Stimulated activated CD4-positive, alpha-beta T cell treated with anti-CD3 and anti-CD28 coated beads, Interleukin-1b, Interleukin-23, amount 100 ng/mL, for 24 hours (primary cell): ENCODE data around the gene RAPGEF1.
A peak's percentile ranks its signal among the peaks of the same experiment; 100 is the strongest.
"Not testable (repeated sequence)": the region's sequence is repeated elsewhere in the genome, so short reads cannot be mapped to it uniquely, and the experiment has no call there.

ENCODE experiments used
- DNase-seq, 4 experiments: peaks; one replicate each; pipeline ENCODE4 v3.0.0-alpha.2; 2020; ENCODE audit warnings: low read depth in 4 of 4, low spot score in 1 of 4

The RAPGEF1 gene

DNA sequence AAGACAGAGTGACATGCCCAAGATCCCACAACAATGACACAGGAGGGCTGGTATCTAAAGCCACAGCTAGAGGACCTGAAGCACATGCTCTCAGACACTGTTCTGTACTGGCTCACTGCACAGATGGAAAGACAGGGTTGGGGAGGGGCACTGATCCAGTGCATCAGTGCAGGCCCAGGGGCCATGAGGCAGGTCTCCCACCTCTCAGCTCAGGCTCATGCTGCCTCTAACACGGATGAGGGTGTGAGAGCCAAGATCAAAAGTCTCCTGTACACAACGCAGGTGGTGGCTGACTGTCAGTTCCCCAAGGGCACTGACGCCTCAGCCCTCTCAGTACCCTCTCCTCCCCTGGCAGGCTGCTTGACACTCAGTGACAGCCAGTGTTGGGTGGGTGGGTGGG, 10.9 kb downstream of the RAPGEF1 start:
- DNase-seq: peak in 2 of 4 experiments; percentile 44 to 54

DNA sequence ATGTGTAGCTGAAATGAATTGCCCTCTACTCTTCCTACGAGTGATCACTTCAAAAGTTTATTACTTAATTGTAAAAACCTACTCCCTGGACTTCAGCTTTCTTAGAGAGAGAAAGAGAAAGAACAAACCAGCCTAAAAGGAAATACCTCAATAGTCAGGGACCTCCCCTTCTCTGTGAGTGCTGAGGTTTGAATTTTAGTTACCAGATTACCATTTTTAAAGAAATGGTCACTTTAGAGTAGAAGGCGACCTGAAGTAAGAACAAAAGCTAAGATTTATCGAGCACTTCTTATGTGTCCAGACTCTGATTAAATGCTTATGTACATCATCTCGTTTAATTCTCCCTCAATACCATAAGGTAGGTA, 11.3 kb downstream of the RAPGEF1 start:
- DNase-seq: no peak

DNA sequence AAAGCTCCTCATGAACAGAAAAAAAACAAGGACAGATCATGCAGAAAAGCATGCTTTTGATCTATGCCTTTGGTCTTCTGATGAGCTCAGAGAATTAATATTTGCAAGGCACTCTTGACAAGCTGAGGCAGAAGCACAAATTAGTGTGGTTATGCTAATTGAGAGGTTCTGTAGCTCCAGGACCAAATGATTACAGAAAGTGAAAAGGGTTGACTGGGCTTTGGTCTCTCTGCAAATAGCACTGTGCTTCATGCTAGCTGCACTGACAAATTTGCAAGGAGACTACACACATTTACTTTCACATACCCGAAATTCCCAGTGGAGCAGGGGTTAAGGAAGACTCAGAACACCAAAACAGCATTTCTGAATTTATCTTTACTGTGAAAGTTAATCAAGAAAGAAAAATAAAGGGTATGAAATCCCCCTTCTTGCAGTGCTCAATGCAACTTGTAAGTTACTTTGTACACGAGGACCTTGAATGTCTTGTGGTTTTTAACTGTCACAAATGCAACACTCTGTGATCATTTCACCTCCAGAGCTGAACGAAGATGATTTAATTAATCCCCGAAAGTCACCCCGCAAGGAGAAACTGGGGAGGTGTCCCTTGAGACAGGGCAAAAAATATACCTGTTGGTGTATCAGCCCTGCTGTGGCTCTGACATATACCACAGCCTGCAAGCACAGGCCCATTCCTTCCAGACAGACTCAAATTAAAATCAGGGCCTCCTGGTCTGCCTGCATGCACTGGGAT, 11.9 kb downstream of the RAPGEF1 start:
- DNase-seq: no peak

DNA sequence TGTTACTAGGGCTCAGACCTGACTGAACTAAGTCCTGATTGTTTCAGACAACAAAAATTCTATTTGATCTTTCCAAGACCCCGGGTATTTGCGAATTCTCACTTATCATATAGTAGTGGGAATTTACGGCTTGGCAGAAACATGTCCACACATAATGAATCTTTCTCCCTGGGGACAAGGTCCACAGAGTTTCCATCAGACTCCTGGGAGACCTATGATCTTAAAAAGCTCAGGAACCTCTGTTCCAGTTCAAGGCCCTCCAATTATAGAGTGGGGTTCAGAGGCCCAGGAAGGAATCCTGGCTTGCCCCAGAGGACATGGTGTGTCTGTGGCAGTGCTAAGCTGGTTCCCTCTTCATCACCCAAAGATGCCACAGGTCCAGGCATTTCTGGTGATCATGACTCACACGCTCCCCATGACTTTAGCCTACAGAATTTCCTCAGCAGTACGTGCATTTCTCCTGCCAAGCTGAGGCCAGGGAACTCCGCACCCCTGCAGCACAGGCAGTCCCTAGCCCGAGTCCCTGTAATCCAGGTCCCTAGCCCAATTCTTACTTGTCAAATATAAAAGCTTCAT, 12.6 kb downstream of the RAPGEF1 start:
- DNase-seq: no peak

DNA sequence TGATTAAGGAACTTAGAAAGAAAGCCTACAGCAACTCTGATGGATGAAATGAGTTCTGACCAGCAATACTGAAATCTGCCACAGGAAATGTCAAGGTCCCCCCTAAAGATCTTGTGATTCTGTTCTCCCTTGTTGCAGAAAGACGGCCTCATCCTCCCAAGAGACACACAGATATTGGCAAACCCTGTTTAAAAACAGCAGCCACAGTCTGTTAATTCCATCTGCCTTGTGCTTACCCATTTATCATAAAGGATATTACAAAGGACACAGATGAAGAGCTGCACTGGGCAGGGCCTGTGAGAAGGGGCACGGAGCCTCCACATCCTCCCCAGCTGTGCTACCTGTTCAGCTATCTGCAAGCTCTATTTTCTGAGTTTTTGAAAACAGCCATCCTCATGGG, 15.2 kb downstream of the RAPGEF1 start:
- DNase-seq: no peak

DNA sequence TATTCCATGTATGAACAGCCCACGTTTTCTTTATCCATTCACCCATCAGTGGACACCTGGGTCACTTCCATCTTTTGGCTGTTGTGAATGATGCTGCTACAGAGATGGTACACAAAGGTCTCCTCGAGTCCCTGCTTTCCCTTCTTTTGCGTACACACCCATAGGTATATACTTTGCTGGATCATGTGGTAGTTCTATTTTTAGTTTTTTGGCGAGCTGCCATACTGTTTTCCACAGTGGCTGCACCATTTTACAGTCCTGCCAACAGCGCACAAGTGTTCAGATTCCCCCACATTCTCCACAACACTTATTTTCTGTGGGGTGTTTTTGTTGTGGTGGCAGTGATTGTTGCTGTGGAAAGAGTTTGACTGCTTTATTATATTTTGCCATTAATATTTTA, 16.2 kb downstream of the RAPGEF1 start:
- no peak for DNase-seq

DNA sequence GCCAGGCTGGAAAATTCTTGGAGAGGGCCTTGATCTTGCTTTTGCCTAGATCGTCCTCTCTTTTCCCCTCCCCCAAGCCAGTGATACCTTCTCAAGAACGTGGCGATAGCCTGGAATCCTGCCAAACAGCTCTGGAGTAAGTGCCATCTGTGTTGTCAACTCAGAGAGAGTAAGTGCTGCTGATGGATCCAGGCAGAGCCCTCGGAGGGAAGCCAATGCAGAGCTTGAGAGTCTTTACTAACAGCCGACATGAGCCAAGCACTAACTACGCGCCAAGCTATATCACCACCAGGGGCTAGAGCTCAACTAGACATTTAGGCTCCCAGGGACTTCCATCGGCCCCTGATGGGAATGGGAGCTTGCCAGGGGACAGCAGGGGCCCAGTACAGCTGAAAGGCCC, 17.6 kb downstream of the RAPGEF1 start:
- DNase-seq: no peak

DNA sequence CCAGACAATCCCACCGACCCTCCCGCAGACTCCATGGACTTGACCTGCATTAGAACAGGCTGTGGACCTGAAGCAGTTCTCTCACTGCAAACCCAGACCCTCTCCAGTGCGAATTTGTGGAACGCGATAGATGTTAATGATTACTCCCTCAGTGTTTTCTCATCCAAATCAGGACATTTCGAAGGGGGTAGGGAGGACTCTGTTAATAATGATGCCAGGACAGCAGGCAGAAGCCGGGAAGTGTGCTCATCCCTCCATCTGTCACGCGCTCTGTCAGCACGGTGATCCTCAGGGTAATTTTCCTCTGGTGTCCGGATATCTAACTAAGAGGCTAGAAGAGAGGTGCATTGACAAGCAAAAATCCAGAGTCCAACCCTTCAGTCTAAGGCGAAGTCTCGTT, 18.8 kb downstream of the RAPGEF1 start:
- DNase-seq: no peak

DNA sequence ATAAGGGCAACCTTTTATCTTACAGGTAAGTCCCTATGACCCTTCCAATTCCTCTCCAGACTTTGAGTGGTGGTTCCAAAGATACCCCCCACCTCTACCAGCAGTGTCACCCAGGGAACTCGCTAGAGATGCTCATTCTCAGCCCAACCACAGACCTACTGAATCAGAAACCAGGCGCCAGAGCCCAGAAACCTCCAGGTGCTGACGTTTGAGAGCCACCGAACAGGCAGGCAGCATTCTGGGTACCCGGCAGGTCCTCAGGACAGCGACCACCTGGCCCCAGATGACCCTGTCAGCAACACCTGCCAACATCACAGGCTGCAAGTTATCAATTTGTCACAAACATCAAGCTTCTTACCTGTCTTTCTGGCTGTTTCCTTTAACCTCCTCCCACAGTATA, 19.5 kb downstream of the RAPGEF1 start:
- DNase-seq: no peak

DNA sequence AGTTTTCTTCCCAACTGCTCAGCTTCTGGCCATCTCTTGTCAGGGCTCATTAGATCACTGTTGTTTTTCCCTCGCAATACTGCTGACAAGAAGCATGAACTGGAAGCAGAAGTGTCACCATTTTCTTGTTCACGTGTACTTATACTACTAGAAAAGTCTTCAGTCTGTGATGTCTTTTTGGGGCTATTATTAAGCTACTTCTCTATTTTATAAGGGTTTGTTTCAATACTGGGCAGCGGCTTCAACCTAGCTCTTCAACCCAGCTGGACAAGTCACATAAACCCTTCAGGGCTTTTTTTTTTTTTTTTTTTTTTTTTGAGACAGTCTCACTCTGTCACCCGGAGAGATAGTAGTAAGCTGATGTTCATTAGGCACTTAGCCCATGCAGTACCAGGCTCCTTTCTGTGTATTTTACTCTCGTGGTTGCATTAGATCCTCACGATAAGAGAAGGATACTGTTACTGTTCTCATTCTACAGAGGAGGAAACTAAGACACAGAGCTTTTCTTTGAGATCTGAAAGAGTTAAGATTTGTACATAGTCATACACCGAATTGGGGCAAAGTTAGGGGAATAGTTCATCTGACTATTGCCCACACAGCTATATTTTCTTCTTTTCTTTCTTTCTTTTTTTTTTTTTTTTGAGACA, 20.5 kb downstream of the RAPGEF1 start:
- no peak for DNase-seq

DNA sequence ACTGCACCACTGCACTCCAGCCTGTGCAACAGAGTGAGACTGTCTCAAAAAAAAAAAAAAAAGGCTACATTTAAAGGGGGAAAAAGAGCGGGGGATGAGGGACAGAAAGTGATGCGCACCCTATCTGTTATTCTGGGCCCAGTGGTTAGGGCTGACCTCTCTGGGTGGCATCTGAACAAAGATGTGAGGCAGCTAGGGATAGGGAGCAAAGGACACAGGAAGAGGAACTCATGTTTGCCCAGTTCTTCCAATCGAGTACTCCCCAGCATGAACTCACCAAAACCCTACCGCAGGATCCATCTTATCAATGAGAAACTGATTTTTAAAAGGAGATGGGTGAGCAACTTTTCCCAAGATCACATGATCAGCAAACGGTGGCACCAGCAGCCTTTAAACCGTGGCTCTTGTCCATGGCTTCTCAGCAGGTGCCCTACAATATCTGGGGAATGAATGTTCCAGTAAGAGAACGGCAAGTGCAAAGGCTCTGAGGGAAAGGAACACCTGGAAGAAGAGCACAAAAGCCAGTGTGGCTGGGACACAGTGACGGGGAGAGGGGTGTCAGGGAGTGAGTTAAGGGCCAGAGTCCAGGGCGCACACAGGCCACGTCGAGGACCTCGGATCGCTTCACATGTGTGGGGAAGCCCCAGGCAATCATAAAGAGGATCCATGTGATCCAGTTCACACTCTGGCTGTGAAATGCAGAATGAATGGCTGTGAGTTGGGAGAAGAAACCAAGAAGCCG, 22.0 kb downstream of the RAPGEF1 start:
- DNase-seq: no peak

DNA sequence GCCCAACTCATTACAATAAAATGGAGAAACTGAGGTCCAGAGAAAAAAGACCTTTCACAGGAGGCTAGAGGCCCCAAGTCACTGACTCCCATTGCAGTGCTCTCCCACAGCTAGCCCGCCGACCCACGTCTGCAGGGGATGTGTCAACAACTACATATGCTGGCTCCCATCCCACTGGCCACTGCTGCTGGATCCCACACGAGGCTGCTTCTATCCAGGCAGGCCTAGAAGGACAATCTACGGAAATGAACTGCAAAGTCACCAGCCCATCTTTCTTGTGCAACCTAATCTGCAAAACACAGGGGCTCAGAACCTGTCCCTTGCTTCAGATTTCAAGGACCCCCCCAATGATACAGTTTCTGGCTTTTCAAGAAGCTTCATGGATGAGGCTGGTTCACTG, 24.0 kb downstream of the RAPGEF1 start:
- no peak for DNase-seq

DNA sequence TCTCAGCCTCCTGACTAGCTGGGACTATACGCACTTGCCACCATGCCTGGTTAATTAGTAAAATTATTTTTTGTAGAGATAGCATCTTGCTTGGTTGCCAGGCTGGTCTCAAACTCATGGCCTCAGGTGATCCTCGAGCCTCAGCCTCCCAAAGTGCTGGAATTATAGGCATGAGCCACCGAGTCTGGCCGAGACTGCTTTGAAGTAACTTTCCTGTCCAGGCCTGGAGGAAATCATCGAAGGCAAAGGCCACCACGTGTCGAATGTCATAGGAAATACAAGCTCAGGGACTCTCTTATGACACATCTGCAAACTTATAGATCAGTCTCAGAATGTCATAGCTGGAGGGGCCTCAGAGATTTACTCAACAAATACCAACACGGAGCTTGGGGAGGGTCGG, 25.1 kb downstream of the RAPGEF1 start:
- DNase-seq: no peak

DNA sequence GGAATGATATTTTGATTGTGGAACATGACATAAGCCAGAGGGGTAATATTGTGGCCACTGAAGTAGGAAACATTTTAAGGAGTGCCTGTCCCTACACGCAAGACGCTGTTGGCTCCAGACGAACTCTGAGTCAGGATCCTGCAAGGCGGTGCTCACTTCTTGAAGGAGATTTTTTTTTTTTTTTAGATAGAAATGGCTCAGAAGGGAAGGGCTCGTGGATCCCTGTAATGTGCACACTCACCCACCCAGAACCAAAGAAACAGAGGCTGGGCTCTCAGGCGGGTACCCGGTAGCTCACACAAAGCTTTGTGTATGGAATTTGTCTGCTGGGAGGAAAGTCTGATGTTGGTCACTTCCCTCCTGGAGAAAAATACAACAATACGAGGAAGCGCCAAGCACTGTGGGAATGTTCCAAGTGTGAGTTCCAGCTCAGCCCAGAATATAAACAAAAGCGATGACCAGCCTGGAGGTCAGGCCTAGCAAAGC, 25.7 kb downstream of the RAPGEF1 start:
- no peak for DNase-seq

DNA sequence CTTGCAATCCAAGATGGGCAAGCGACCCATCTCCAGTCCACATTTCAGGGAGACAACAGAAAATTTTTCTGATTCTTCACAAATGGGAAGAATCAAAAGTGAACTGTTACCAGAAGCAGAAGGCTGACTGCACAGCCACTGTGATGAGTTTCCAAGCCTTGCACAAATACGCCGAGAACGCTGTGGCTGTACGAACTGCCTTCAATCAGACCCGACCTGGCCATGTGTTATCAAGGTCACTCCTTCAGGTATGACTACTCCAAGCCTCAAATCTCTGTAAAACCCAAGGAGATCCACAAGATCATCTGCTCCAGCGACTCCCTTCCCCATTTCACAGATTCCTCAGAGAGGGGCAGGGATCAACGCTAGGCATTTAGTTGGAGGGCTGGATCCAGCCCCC, 26.9 kb downstream of the RAPGEF1 start:
- no peak for DNase-seq

DNA sequence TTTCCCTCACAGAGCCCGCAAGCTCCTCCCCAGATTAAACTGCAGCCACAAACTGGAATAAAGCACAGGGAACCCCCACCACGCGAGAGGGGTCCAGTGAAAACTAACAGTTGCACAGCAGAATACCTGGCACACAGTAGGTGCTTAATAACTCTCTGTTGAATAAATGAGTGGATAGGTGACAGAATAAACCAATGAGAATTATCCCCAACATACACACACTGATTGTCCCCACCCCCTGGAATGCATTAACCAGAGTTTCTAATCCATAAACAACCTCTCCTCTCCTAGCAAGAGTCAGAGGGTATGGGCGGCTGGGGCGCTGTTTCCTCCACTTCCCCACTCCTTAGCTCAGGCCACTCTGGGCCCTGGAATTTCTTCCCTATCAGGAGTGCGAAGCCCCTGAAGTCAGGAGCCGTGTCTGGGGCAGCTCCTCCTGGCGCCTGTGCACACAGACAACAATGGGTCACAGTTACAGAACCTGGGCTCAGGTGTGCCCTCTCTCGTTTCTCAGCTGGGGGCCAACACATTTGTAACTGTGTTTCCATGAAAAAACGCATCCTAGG, 27.6 kb downstream of the RAPGEF1 start:
- DNase-seq: no peak

DNA sequence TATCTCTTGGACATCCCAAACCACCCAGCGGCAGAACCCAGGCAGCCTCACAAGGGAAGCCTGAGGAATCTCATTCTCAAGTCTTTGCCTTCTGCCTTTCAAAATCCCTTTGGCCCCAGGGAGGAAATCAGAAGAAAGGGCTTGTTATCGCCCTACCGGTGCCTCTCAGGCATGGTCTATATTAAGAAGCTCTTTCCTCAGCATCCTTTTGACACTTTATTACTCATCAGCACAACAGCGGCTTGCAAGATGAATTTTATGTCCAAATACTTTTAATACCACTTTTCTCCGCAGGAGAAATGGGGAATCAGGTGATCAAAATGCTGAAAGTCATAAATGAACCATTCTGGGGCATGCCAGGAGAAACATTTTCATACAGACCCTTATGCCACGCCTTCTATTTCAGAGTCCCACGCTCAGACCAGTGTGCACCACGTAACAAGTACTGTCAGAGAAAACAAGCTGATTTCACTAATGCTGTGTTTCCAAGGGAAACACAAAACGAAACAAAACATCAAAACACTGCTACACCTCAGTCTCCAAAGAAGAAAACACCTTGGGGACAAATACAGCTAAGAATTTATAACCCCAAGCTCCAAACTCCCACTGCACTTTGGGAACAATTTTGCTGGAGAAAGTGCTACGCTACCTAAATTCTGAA, 30.0 kb downstream of the RAPGEF1 start:
- DNase-seq: no peak

DNA sequence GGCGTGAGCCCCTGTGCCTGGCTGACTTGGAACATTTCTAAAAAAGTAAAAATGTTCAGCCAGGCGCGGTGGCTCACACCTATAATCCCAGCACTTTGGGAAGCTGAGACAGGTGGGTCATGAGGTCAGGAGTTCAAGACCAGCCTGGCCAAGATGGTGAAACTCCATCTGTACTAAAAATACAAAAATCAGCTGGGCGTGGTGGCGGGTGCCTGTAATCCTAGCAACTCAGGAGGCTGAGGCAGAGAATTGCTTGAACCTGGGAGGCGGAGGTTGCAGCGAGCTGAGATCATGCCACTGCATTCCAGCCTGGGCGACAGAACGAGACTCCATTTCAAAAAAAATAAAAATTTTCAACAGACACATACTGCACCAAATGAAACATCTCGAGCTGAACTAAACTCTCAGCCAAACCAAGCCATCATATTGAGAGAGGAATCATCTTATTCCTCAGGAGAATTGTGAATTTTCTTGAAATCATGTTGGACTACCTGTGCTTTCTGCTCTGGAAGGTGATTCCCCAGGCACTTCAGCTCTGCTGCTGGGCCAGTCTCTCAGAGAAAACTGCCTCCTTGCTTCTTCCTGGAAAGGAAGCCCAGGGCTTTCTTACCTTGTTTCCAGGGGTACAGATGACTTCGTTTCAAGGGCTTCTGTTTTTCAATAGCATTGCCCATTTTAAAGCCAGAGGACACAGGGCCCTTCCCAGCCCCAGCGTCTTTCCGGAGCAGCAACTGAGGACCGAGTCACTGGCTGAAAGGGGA, 30.7 kb downstream of the RAPGEF1 start:
- not testable (repeated sequence) for DNase-seq

DNA sequence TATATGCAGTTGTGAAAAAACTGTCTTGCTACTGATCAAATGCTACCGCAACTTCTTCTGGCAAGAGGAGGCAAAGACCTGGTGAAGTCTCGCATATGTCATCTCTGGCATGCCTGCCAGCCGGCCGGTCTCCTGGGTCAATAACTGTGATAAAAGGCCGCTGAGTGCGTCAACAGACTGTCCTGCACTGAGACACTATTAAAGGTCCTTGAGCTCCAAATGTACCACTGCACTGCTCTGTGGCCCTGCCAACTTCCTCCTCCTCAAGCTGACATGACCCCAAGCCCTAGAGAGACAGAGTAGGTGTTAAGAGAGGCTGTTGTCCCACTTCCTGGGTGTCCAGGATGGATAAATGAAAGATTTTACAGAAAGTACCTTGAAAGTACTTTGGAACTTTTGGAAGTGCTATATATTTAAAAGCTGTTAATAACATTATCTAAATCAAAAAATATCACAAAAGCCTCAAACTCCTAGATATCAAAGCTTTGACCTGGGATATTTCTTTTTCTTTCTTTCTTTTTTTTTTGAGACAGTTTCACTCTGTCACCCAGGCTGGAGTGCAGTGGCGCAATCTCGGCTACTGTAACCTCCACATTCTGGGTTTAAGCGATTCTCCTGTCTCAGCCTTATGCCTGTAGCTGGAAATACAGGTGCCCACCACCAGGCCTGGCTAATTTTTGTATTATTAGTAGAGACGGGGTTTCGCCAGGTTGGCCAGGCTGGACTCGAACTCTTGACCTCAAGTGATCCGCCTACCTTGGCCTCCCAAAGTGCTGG, 31.5 kb downstream of the RAPGEF1 start:
- no peak for DNase-seq
